Endothelial cell of umbilical vein (primary cell): ENCODE data around the gene BCAP31. TPM values are rescaled to one million over a fixed set of nuclear protein-coding genes. Genes with fewer than 3 reads are reported as not detected.
"Not testable (repeated sequence)": the region's sequence is repeated elsewhere in the genome, so short reads cannot be mapped to it uniquely, and the experiment has no call there.

ENCODE experiments used
- BruUV-seq: library from RNA; stranded (reverse); fragments of 400-500 nt; replicated peaks from 2 replicates; lab custom pipeline; 2021; lab: Mats Ljungman, UMichigan
- CTCF ChIA-PET: fragments of 300-600, 350-600 bp; sonication (Branson Sonifier 250); formaldehyde crosslinking; loops from one replicate; lab custom pipeline; 2021; ENCODE audit warnings: antibody characterized with exemption, inconsistent platforms; lab: Charles Lee
- POLR2A ChIA-PET: fragments of 300-600, 350-600 bp; sonication (Branson Sonifier 250); formaldehyde crosslinking; loops from one replicate; lab custom pipeline; 2021; ENCODE audit warnings: antibody characterized with exemption, inconsistent platforms; lab: Charles Lee
- DNase-seq: peaks from one replicate; pipeline ENCODE4 v3.0.0-alpha.2; 2011; ENCODE audit warnings: low read depth, low spot score
- FAIRE-seq: peaks from 2 replicates; lab custom pipeline; 2011; peaks lifted over from hg19 to GRCh38; lab: Jason Lieb, UNC
- H2AFZ ChIP-seq: 2 replicates; pipeline ENCODE4 v1.6.0; 2012; ENCODE audit warnings: low read depth, low read length, control low read depth, inconsistent platforms
- H3K27ac ChIP-seq: 2 replicates; pipeline ENCODE4 v1.5.1; 2011; ENCODE audit warnings: low read depth, mild to moderate bottlenecking, control low read depth, low read length, moderate library complexity; ENCODE audit not compliant: insufficient read depth
- H3K27me3 ChIP-seq, 2 experiments: 2 replicates each; pipeline versions ENCODE4 v1.6.0 to v1.6.1; 2011; ENCODE audit warnings: low read length in 2 of 2, mixed read lengths in 1 of 2; ENCODE audit not compliant: control insufficient read depth in 2 of 2, insufficient read depth in 2 of 2
- H3K36me3 ChIP-seq, 2 experiments: 2 replicates in 1 of 2; 3 replicates in 1 of 2; pipeline ENCODE4 v1.5.1; 2011; ENCODE audit warnings: low read length in 2 of 2, mild to moderate bottlenecking in 1 of 2, moderate library complexity in 1 of 2; ENCODE audit not compliant: control insufficient read depth in 2 of 2, insufficient read depth in 2 of 2; ENCODE audit errors: extremely low read depth in 1 of 2
- H3K4me1 ChIP-seq: 3 replicates; pipeline ENCODE4 v1.5.1; 2011; ENCODE audit warnings: mild to moderate bottlenecking, low read length; ENCODE audit not compliant: control insufficient read depth, insufficient read depth; ENCODE audit errors: extremely low read depth
- H3K4me2 ChIP-seq: 2 replicates; pipeline ENCODE4 v1.6.1; 2011; ENCODE audit warnings: low read length, control low read depth, mixed read lengths; ENCODE audit not compliant: insufficient read depth
- H3K4me3 ChIP-seq, 3 experiments: fragments of 200-600 bp in 1 of 3; sonication (generic), shearing (Covaris generic) in 1 of 3; replicated peaks in 1 of 3; 2 replicates each; pipeline ENCODE4 v1.5.1; 2011 to 2016; ENCODE audit warnings: control low read depth in 3 of 3, low read length in 3 of 3, mild to moderate bottlenecking in 2 of 3, inconsistent platforms in 1 of 3, low read depth in 1 of 3, moderate library complexity in 1 of 3; ENCODE audit not compliant: insufficient read depth in 1 of 3
- H3K79me2 ChIP-seq: 2 replicates; pipeline ENCODE4 v1.6.0; 2012; ENCODE audit warnings: low read length, inconsistent platforms; ENCODE audit not compliant: control insufficient read depth, insufficient read depth
- H3K9ac ChIP-seq: replicated peaks from 2 replicates; pipeline ENCODE3; 2011; ENCODE audit warnings: low read length, control low read depth; ENCODE audit not compliant: insufficient read depth; ENCODE audit errors: extremely low read depth
- H3K9me1 ChIP-seq: replicated peaks from 3 replicates; pipeline ENCODE4 v1.6.0; 2011; ENCODE audit warnings: mild to moderate bottlenecking, low read length; ENCODE audit not compliant: control insufficient read depth, insufficient read depth; ENCODE audit errors: extremely low read depth
- H3K9me3 ChIP-seq: replicated peaks from 2 replicates; pipeline ENCODE4 v1.5.1; 2012; ENCODE audit warnings: low read length, inconsistent platforms; ENCODE audit not compliant: control insufficient read depth, insufficient read depth
- H4K20me1 ChIP-seq: replicated peaks from 2 replicates; pipeline ENCODE3; 2011; ENCODE audit warnings: mild to moderate bottlenecking, low read length; ENCODE audit not compliant: control insufficient read depth, insufficient read depth; ENCODE audit errors: extremely low read depth
- CTCF ChIP-seq, 2 donors: IDR thresholded peaks; 1 replicate in 1 of 2; 2 replicates in 1 of 2; pipeline ENCODE4 v1.5.1; 2011; ENCODE audit warnings: low read length in 2 of 2, mild to moderate bottlenecking in 2 of 2, moderate library complexity in 2 of 2, control low read depth in 1 of 2, inconsistent platforms in 1 of 2, low read depth in 1 of 2; ENCODE audit not compliant: insufficient read depth in 1 of 2; ENCODE audit errors: extremely low read depth in 1 of 2
- EZH2 ChIP-seq: IDR thresholded peaks from 2 replicates; pipeline ENCODE4 v1.6.1; 2012; ENCODE audit warnings: borderline replicate concordance, low read depth, mild to moderate bottlenecking, moderate library complexity, low read length, inconsistent platforms; ENCODE audit not compliant: severe bottlenecking
- FOS ChIP-seq: IDR thresholded peaks from 2 replicates; pipeline ENCODE4 v1.6.1; 2011; ENCODE audit warnings: mild to moderate bottlenecking, low read length, moderate library complexity, borderline replicate concordance; ENCODE audit not compliant: insufficient read depth
- GATA2 ChIP-seq: IDR thresholded peaks from 2 replicates; pipeline ENCODE4 v1.7.0; 2011; ENCODE audit warnings: low read depth, mild to moderate bottlenecking, moderate library complexity, mixed read lengths, low read length; ENCODE audit not compliant: insufficient read length, insufficient read depth
- JUN ChIP-seq: IDR thresholded peaks from 2 replicates; pipeline ENCODE4 v1.6.1; 2011; ENCODE audit warnings: borderline replicate concordance, low read depth; ENCODE audit not compliant: insufficient read length, insufficient read depth
- MAX ChIP-seq: IDR thresholded peaks from 2 replicates; pipeline ENCODE4 v1.6.1; 2011; ENCODE audit not compliant: insufficient read depth, insufficient read length
- MYC ChIP-seq: IDR thresholded peaks from one replicate; pipeline ENCODE4 v1.6.1; 2011; ENCODE audit warnings: mild to moderate bottlenecking, low read depth, low read length
- POLR2A ChIP-seq: IDR thresholded peaks from 2 replicates; pipeline ENCODE4 v1.6.1; 2012; ENCODE audit warnings: low read depth, mild to moderate bottlenecking, control low read depth, low read length
- POLR2AphosphoS5 ChIP-seq: IDR thresholded peaks from 2 replicates; pipeline ENCODE4 v1.6.1; 2012; ENCODE audit warnings: low read depth, mild to moderate bottlenecking, control low read depth, low read length, moderate library complexity; ENCODE audit not compliant: insufficient read depth
- dilution Hi-C: fragments of 300-500 bp; cut with MboI; formaldehyde crosslinking; loops from one replicate; pipeline ENCODE4 v1.15.0; 2019; ENCODE audit warnings: low sequenced_read_pairs; ENCODE audit not compliant: extremely low pct_ligation_motif_present
- intact Hi-C: fragments of 100-400 bp; cut with micrococcal nuclease; formaldehyde crosslinking; loops from one replicate; pipeline ENCODE4 v1.10.0; 2022
- polyA plus RNA-seq, 4 experiments: library from polyadenylated mRNA; depleted of rRNA in 3 of 4; stranded (reverse) in 3 of 4; unstranded in 1 of 4; fragments of >200 nt; gene quantifications; 2 replicates each; pipeline versions ENCODE4 v1.2.1 to v1.2.3, GENCODE V29; 2011 to 2012; ENCODE audit warnings: missing spikeins in 1 of 4
- total RNA-seq: library from RNA; stranded (reverse); gene quantifications from 2 replicates; pipeline ENCODE4 v1.2.3, GENCODE V29; 2021

The BCAP31 gene
- total and polyA plus RNA-seq, 2 donors (not counting 3 experiments of a cell fraction or from before 2014, with no cell fraction given), result 169 to 203 TPM

GRCh38 chrX:153694687-153695270, 29.4 kb downstream of the BCAP31 start:
- Histone ChIP-seq H3K36me3 (peaks cover 0 to 3% of the 10 kb centered on the region in 2 experiments), H3K4me1 (peaks cover 3% of the 10 kb centered on the region), H3K9me3 (no peaks in the 10 kb centered on the region), H2AFZ (no peak overlapping the region), H3K4me3 (no peak overlapping the region), H3K9ac (no peak overlapping the region), H3K9me1 (no peaks in the 10 kb centered on the region), H3K27ac (no peak overlapping the region), H3K79me2 (no peaks in the 10 kb centered on the region), H4K20me1 (no peaks in the 10 kb centered on the region), H3K4me2 (no peak overlapping the region), H3K27me3 (no peaks in the 10 kb centered on the region)
- POLR2A ChIA-PET, result no interaction called here
- DNase-seq (no peak), FAIRE-seq (no peak)
- dilution Hi-C loops, result no loop called here
- intact Hi-C loops, result no loop called here
- CTCF ChIA-PET, result no interaction called here
- TF ChIP-seq JUN (no peak), POLR2A (no peak), GATA2 (no peak), EZH2 (no peak), MYC (no peak), FOS (no peak), MAX (no peak), CTCF (IDR thresholded peaks at IDR 0.05; ENCODE audit: extremely low read depth in 1 of 2, insufficient read depth in 1 of 2, low read depth in 1 of 2, low read length in 2 of 2) (no peak), POLR2AphosphoS5 (no peak)
- TSS peak; percentile 21 for BruUV-seq

GRCh38 chrX:153694256-153694655, 29.9 kb downstream of the BCAP31 start:
- H4K20me1 ChIP-seq, H3K9me3 ChIP-seq, H3K4me1 ChIP-seq, intact Hi-C loops, H3K27me3 ChIP-seq, H3K36me3 ChIP-seq, BruUV-seq, POLR2A ChIA-PET, CTCF ChIA-PET, H3K79me2 ChIP-seq, dilution Hi-C loops, H3K27ac ChIP-seq, DNase-seq, H3K9me1 ChIP-seq, FAIRE-seq, H2AFZ ChIP-seq, H3K4me3 ChIP-seq, H3K4me2 ChIP-seq, H3K9ac ChIP-seq: not testable (repeated sequence)
